Tibial nerve (tissue), 4 donors: ENCODE measurements around the gene SMCO2. TPM values are rescaled to one million over a fixed set of nuclear protein-coding genes. Genes with fewer than 3 reads are reported as not detected.

Experiments
- DNase-seq, 2 donors: peaks; one replicate each; pipeline ENCODE4 v3.0.0-alpha.2; 2019; ENCODE audit warnings: low spot score in 2 of 2
- H3K27ac ChIP-seq, 4 donors: fragments of 200-600 bp; sonication (generic) in 3 of 4; one replicate each; pipeline ENCODE4 v1.5.1; 2017 to 2019; ENCODE audit warnings: mild to moderate bottlenecking in 1 of 4
- H3K27me3 ChIP-seq, 2 donors: fragments of 200-600 bp; sonication (generic) in 1 of 2; one replicate each; pipeline versions ENCODE4 v1.5.1 to v1.6.0; 2017 to 2019
- H3K36me3 ChIP-seq, 3 donors: fragments of 200-600 bp; sonication (generic); one replicate each; pipeline ENCODE4 v1.5.1; 2018 to 2019
- H3K4me1 ChIP-seq, 4 donors: fragments of 200-600 bp; sonication (generic) in 3 of 4; one replicate each; pipeline ENCODE4 v1.5.1; 2017 to 2019
- H3K4me3 ChIP-seq, 4 donors: fragments of 200-600 bp; sonication (generic) in 3 of 4; one replicate each; pipeline ENCODE4 v1.5.1; 2017 to 2019; ENCODE audit warnings: mild to moderate bottlenecking in 1 of 4, moderate library complexity in 1 of 4
- H3K9me3 ChIP-seq, 4 donors: fragments of 200-600 bp; sonication (generic) in 3 of 4; one replicate each; pipeline ENCODE4 v1.5.1; 2017 to 2019
- CTCF ChIP-seq, 5 experiments: fragments of 200-600 bp in 3 of 5; fragments of 450-650 bp in 2 of 5; sonication (generic) in 3 of 5; IDR thresholded peaks; one replicate each; pipeline ENCODE4 v1.5.1; 2016 to 2019; ENCODE audit warnings: antibody characterized with exemption in 5 of 5, mild to moderate bottlenecking in 3 of 5, moderate library complexity in 2 of 5
- EP300 ChIP-seq, 2 donors: sonication (generic); formaldehyde crosslinking; IDR thresholded peaks; one replicate each; pipeline ENCODE4 v1.6.1; 2017; ENCODE audit warnings: antibody characterized with exemption in 2 of 2, mild to moderate bottlenecking in 1 of 2
- POLR2A ChIP-seq, 2 donors: fragments of 450-650 bp; IDR thresholded peaks; one replicate each; pipeline ENCODE4 v1.6.1; 2017; ENCODE audit warnings: antibody characterized with exemption in 2 of 2, mild to moderate bottlenecking in 2 of 2, moderate library complexity in 2 of 2
- WGBS, 2 donors: methylation state at CpG; one replicate each; pipeline ENCODE4 v1.1.5; 2018; 5-methylcytosine and 5-hydroxymethylcytosine counted together
- total RNA-seq, 4 donors: library from RNA; depleted of rRNA; stranded (reverse); fragments of >200 nt; gene quantifications; one replicate each; pipeline ENCODE4 v1.1.0, GENCODE V29; 2016

Gene SMCO2
- total RNA-seq, 4 donors from 2014 or later, result not detected

DNA sequence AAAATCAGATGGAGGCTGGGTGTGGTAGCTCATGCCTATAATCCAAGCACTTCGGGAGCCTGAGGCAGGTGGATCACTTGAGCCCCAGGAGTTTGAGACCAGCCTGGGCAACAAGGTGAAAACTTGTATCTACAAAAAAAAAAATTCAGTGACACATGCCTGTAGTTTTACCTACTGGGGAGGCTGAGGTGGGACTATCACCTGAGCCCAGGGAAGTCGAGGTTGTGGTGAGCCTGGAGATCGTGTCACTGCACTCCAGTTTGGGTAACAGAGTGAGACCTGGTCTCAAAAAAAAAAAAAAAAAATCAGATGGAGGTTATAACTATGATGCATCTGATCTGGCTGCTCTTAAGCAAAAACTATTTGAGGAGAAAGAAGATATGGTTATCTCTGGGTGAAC, 50.9 kb downstream of the SMCO2 start:
- WGBS, 2 donors, result 85 to 95% methylated on average over 3 of the region's 3 CpGs
- no peak for DNase-seq
- Histone ChIP-seq H3K4me3 (no peak overlapping the region), H3K27ac (no peak overlapping the region), H3K4me1 (no peaks in the 10 kb centered on the region), H3K36me3 (no peaks in the 10 kb centered on the region), H3K27me3 (no peaks in the 10 kb centered on the region), H3K9me3 (no peaks in the 10 kb centered on the region)
- TF ChIP-seq POLR2A (IDR thresholded peaks at IDR 0.05) (no peak), CTCF (IDR thresholded peaks at IDR 0.05) (no peak), EP300 (IDR thresholded peaks at IDR 0.05) (no peak)

GRCh38 chr12:27498149-27498548, 51.6 kb downstream of the SMCO2 start:
- H3K27me3 ChIP-seq, result no peaks in the 10 kb centered on the region
- WGBS, 2 donors, result 85 to 94% methylated on average over 4 of the region's 4 CpGs
- TF ChIP-seq CTCF (IDR thresholded peaks at IDR 0.05) (no peak), POLR2A (IDR thresholded peaks at IDR 0.05) (no peak), EP300 (IDR thresholded peaks at IDR 0.05) (no peak)
- no peaks in the 10 kb centered on the region for H3K36me3 ChIP-seq
- H3K4me1 ChIP-seq, result no peaks in the 10 kb centered on the region
- no peaks in the 10 kb centered on the region for H3K9me3 ChIP-seq
- no peak for DNase-seq
- H3K27ac ChIP-seq, result no peak overlapping the region
- H3K4me3 ChIP-seq, result no peak overlapping the region

GRCh38 chr12:27498761-27499160, 52.2 kb downstream of the SMCO2 start:
- H3K36me3 ChIP-seq, result no peaks in the 10 kb centered on the region
- H3K27ac ChIP-seq, result no peak overlapping the region
- H3K27me3 ChIP-seq, result no peaks in the 10 kb centered on the region
- no peaks in the 10 kb centered on the region for H3K4me1 ChIP-seq
- TF ChIP-seq CTCF (IDR thresholded peaks at IDR 0.05) (no peak), EP300 (IDR thresholded peaks at IDR 0.05) (no peak), POLR2A (IDR thresholded peaks at IDR 0.05) (no peak)
- DNase-seq, result no peak
- H3K4me3 ChIP-seq, result no peak overlapping the region
- 73 to 78% methylated on average over 5 of the region's 5 CpGs for WGBS, 2 donors
- no peaks in the 10 kb centered on the region for H3K9me3 ChIP-seq

DNA sequence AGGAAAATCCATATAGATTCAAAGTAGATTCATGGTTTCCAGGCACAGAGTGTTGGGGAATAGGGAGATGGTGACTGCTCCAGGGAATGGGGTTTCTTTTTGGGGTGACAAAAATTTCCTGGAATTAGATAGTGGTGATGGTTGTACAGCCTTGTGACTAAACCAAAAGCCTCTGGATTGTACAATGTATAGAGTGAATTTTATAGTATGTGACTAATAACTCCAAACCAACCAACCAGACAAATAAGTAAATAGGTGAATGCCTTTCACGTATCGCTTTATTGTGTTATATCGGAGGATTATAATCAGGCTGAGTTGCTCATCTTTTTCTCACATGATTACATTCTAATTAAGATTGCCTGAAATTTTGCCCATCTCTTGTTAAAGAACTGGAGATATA, 52.8 kb downstream of the SMCO2 start:
- H3K4me3 ChIP-seq, result no peak overlapping the region
- H3K4me1 ChIP-seq, result no peaks in the 10 kb centered on the region
- no peaks in the 10 kb centered on the region for H3K27me3 ChIP-seq
- no peaks in the 10 kb centered on the region for H3K9me3 ChIP-seq
- H3K36me3 ChIP-seq, result no peaks in the 10 kb centered on the region
- TF ChIP-seq POLR2A (IDR thresholded peaks at IDR 0.05), result no peak
- no peak for TF ChIP-seq CTCF (IDR thresholded peaks at IDR 0.05)
- TF ChIP-seq EP300 (IDR thresholded peaks at IDR 0.05), result no peak
- DNase-seq, result no peak
- H3K27ac ChIP-seq, result no peak overlapping the region
- 95% methylated on average over 3 of the region's 3 CpGs for WGBS, 2 donors

GRCh38 chr12:27500546-27500945, 54.0 kb downstream of the SMCO2 start:
- 38 to 49% methylated on average over 3 of the region's 3 CpGs for WGBS, 2 donors

More at GRCh38 chr12:27500546-27500945, 54.0 kb downstream of the SMCO2 start:
- no peak overlapping the region for H3K4me3 ChIP-seq
- no peaks in the 10 kb centered on the region for H3K9me3 ChIP-seq
- DNase-seq, result no peak
- H3K27me3 ChIP-seq, result no peaks in the 10 kb centered on the region
- H3K4me1 ChIP-seq, result no peaks in the 10 kb centered on the region
- no peaks in the 10 kb centered on the region for H3K36me3 ChIP-seq
- H3K27ac ChIP-seq, result no peak overlapping the region
- TF ChIP-seq EP300 (IDR thresholded peaks at IDR 0.05), result no peak
- TF ChIP-seq POLR2A (IDR thresholded peaks at IDR 0.05), result no peak
- TF ChIP-seq CTCF (IDR thresholded peaks at IDR 0.05), result no peak
